DMS114 treated with DMSO at 0.1 percent for 48 hours (cell line): ENCODE results near the gene HINFP.
"Not testable (repeated sequence)": the region's sequence is repeated elsewhere in the genome, so short reads cannot be mapped to it uniquely, and the experiment has no call there.

ENCODE experiments used
- DNase-seq: peaks from one replicate; lab custom pipeline; 2025; ENCODE audit not compliant: unreplicated experiment; lab: John Stamatoyannopoulos, UW

HINFP gene

DNA sequence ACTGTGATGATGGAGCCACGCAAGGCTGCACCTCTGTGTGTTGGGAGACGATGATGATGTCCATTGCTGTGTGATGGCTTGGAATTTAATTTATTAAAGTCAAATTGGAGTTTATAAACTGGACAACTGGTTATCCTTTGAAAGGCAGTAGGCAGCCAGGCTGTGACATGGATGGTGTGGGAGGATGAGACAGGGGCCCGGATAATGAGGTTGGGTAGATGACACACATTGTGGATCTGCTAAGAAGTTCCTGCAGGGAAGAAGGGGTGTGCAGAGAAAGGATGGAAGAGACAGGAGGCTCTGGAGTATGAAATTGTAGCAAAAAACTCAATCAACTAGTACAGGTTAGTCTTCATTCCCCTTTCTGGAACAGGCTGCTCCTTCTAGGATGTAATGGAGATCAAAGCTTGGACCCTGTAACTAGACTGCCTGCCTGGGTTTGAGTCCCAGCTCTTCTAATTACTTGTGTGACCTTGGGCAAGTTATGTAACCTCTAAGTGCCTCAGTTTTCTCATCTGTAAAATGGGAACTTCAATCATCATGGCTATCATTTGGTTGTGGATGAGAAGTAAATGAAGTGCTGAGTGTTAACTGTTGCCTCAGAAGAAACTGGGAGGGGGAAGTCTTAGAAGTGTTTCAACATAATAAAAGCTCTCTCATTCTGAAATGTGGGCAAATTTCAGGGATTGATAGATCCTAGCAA lies 4.2 kb upstream of the HINFP start:
- DNase-seq, result no peak

DNA sequence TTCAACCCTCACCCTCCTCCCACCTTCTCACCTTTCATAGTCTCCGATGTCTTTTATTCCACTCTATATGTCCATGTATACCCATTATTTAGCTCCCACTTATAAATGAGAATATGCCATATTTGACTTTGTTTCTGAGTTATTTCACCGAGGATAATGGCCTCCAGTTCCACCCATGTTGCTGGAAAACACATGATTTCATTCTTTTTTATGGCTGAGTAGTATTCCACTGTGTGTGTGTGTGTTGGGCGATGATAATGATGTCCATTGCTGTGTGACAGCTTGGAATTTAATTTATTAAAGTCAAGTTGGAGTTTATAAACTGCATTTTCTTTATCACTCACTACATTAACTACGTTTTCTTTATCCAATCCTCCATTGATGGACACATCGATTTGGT lies 3.2 kb upstream of the HINFP start:
- DNase-seq, result no peak

DNA sequence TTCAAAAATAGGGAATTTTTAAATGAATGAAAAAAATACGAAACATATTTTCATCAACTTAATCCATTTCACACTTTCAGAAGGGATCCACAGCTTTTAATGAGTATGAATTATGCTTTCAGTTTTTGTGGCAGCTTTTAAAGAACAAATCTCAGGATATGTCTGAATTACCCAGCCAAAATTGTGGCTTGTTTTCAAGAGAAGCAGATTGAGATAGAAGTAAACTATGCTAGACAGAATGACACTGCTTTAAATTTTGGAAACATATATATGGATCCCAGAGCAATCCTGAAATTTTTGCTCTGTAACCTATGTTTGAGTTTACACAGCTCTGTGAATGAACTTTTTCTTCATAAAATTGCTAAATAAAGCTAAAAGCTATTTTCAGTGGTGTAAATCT lies 2.4 kb upstream of the HINFP start:
- no peak for DNase-seq

DNA sequence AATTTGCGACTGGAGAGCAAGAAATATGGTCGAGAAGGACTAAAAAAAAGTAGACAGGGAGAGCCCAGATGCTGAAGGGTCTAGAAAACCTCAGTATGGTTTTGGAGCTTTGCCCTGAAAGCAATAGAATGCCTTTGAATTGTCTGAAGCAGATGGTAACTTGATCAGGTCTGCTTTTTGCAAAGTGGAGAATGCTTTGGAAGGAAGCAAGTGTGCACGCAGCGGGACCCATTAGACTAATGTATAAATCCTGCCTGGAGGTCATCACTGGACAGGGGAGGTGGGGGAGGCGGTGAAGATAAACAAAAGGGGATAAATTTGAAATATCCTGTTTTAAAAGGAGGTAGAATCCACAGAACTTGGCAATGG lies 757 bp upstream of the HINFP start:
- no peak for DNase-seq

DNA sequence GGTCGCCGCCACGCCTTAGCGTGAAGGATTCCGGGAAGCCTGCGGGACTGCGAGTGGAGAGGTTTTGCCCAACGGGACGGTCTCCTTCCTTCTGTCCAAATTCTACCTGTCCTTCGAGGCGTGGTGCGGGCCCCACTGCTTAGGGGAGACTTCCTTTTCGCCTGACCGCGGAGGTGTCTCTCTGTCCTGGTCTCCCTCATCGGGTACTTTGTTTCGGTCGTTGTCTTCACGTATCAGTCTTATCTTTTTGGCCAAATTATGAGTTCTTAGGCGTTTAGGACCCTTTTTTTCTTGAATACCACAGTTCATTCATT lies 388 bp downstream of the HINFP start:
- DNase-seq, result no peak

DNA sequence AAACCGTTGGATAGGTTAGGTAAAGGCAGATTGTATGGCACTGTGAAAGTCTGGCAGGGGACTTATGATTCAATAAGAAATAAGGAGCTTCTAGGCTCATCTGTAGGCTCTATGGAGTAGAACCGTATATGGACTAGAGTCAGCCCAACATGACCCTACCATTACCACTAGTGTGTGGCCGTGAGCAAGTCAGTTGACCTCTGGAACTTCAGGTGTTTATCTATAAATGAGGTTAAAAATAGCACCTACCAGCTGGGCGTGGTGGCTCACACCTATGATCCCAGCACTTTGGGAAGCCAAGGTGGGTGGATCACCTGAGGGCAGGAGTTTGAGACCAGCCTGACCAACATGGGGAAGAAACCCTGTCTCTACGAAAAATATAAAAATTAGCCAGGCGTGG lies 4.4 kb downstream of the HINFP start:
- no peak for DNase-seq

DNA sequence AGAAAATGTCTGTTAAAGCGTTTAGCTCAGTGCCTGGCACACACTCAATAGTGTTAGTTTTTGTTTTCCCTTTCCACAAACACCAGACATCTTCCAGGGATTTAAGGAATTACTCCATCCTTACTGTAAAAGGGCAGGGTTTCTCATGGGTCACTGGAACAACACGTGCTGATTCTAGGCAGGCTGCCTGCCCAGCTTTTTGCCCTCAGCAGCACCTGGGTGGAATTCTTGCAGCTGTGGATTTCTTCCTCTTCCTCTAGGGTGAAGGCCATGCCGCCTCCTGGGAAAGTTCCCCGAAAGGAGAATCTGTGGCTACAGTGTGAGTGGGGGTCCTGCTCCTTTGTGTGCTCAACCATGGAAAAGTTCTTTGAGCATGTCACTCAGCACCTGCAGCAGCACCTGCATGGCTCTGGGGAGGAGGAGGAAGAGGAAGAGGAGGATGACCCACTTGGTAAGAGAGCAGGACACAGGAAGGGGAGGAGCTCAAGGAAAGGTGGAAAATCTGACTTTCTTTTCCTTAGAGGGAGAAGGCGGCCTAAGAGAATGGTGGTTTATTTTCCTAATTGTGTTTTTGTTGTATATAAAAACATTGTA lies 5.4 kb downstream of the HINFP start:
- no peak for DNase-seq

DNA sequence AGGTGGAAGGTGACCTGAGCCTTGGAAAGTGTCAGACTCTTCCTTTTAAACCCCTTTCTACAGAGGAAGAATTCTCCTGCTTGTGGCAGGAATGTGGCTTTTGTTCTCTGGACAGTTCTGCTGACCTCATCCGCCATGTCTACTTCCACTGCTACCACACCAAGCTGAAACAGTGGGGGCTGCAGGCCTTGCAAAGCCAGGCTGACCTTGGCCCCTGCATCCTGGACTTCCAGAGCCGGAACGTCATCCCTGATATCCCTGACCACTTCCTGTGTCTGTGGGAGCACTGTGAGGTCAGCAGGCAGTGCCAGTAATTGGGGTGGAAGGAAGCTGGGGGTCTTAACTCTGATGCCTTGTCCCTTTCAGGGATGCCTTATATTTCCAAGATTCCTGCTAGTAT lies 9.3 kb downstream of the HINFP start:
- no peak for DNase-seq

DNA sequence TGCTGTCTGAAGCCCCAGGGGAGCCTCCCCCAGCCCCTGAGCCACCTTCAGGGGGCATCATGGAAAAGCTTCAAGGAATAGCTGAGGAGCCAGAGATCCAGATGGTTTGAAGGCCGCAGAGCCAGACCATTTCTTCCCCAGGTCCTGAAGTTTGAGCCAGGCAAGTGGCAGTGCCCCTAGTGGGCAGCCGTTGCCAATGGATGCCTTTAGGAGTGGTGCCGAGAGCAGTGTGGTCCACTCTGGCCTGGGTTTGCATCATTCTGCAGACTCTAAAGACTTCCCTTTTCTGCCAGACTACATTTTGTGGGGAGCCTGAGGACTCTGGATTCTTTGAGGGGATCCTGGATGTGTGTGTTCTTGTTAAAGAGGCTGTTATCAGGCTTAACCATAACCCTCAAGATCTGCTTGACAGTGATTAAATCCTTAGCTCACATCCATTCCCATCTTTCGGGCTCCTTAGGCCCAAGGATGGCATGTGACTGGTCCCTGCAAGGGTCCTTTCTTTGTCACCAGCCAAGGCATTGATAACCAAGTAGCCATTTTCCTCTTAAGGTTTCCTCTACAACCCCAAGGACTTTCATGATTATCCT lies 13.1 kb downstream of the HINFP start:
- DNase-seq, result no peak

DNA sequence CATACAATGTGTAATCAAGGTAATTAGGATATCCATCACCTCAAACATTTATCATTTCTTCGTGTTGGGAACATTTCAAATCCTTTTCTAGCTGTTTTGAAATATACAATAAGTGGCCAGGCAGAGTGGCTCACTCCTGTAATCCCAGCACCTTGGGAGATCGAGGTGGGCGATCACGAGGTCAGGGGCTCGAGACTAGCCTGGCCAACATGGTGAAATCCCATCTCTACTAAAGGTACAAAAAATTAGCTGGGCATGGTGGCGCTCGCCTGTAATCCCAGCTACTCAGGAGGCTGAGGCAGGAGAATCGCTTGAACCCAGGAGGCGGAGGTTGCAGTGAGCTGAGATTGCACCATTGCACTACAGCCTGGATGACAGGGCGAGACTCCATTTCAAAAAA lies 17.9 kb downstream of the HINFP start:
- DNase-seq, result not testable (repeated sequence)

DNA sequence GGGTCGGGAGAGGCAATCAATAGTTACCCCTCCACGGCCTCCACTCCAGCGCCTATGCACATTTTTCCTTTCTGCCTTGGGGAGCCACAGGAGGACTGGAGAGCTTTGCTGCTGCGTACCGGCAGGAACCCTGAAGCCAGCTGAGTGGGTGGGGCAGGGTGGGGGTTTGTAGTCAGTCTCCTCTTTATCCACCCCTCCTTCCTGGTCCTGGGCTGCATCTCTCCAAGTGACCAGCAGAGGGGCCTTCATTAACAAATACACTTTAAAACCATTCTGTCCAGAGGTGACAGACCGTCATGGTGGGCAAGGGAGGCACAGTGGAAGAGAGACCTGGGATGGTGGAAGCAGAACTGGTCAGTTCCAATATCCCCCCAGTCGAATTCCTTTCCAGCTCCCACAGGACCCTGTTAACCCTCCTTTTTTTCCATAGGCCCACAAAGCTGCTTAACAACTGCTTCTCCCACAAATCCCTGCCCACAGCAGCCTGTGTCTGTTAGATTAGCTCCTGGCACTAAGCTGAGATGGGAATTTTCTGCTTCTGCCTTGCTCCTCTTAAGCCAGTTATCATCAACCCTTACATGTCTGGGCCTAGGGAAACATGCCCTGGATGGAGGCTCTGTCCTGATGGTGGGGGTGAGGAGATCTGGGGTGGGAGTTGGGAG lies 23.6 kb downstream of the HINFP start:
- DNase-seq, result peak; percentile 13

DNA sequence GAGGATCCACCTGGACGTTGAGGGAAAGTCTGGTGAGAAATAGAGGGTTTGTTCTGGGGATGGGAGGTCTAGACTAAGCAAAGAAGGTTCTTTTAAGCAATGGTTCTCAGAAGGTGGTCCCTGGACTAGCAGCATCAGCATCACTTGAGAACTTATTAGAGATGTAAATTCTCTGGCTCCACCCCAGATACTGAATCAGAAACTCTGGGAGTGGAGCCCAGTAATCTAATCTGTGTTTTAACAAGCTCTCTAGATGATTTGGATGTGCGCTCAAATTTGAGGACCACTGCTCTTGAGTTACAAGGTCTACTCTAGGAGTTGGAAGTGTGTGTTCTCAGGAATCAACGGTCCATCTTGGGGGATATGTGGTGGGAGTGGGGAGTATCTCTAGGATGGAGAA lies 24.2 kb downstream of the HINFP start:
- no peak for DNase-seq

DNA sequence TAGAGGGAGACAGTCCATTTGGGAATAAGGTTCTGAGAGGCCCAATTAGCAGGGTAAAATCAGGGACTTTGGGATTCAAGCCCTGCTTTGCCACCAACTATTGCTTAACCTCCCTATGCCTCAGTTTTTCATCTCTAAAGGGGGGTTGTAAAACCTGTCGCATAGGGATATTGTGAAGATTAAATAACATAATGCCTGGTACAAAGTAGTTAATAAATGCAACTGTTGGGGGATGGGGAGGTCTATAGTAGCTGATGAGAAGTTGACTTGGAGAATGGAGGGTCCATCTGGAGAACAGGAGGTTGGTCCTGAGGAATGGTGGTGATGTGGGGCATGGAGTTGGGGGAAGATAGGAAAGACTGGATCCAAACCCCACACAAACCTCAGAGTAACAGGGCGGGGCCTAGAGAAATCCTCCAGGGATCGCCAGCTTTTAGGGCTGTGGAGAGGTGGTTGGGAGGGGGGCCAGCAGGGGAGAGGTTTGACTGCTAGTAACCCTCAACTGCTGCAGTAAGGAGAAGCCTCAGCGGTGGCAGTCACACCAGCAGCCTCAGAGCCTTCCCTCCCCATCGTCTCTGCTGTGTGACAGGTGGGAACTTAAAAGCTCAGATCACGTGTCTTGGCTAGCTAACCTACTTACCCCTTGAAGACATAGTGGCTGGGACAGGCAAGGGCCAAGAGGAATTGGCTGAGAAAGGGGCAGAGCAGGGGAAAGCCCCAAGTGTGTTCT lies 26.4 kb downstream of the HINFP start:
- no peak for DNase-seq

DNA sequence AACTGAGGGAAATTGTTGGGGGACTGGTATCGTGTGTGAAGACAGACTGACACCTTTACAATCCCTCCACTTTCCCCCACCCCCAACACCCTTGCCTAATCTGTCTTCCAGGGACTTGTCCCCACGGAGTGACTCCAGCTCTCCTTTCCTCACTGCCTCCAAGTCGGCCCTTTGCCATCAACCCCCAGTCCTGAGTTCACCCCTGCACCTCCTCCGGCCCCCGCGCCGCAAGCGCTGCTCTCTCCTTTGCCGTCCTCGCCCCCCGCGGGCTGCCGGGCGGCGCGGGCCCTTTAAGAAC lies 27.3 kb downstream of the HINFP start:
- no peak for DNase-seq

DNA sequence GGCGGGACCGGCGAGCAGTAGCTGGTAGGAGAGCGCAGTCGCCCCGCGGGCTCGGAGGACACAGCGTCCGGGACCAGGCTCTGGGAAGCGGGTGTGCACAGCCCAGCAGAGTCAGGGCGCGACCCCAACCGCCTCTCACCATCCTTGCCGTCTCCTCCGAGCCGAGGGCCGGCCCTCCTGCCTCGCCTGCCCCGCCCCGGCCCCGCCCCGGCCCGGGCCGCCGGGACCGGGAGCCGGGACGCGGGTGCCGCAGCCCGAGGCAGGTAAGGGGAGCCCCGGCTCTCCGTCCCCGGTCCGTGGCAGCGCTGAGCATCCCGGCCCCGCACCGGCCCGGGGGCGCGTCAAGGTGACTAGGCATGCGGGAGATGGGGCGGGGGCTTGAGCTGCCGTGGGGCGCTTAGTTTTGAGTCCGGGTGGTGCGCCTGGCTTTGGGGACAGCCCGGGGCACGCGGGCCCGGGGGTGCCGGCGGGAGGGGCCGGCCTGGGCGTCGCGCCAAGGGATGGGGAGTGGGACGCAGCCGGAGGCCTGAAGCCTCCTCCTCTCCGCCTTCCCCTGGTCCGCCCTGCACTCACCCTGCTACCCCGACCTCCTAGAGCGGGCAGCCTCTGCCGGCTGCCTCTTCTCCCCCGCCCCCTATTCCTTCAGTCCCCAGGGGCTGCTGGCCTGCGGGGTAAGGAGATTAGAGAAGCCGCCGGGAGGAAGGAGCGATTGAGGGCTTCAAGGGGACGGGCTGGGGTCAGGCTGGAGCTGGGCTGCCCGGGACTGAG lies 27.8 kb downstream of the HINFP start, which contains the start of gene ABCG4:
Gene ABCG4 (plus strand): TSS at position 35 of the 768 bp plus-strand sequence. CDS start 914 bp downstream, outside the sequence.
- DNase-seq, result no peak

DNA sequence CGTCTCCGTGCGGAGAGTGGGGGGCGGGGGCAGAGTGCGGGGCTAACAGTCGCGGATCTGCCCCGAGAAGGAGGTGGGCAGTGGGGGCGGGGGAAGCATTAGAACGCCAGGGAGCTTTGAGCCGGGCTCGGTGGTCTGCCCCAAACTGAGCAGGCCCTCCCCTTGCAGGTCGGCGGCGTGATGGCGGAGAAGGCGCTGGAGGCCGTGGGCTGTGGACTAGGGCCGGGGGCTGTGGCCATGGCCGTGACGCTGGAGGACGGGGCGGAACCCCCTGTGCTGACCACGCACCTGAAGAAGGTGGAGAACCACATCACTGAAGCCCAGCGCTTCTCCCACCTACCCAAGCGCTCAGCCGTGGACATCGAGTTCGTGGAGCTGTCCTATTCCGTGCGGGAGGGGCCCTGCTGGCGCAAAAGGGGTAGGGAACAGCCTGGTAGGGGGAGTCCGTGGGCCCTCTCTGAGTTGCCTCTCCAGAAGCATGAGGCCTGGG lies 28.5 kb downstream of the HINFP start:
- no peak for DNase-seq

DNA sequence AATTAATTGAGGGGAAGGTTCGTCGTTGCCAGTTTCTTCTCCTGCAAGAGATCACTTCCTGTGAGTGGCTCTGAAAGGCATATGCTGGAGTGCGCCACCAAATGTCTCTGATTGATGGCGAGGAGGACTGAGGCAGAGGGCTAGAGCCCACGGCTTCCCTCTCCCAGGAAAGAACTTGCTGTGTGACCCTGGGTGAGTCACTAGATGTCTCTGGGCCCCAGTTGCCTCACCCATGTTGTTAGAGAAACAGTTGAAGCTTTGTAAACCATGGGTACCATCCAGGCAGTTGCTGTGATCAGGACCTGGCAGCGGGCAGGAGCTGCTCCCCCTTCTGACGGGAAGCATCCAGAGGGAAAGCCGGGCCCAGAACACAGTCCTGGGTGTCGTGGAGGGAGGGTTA lies 30.7 kb downstream of the HINFP start:
- DNase-seq, result no peak

DNA sequence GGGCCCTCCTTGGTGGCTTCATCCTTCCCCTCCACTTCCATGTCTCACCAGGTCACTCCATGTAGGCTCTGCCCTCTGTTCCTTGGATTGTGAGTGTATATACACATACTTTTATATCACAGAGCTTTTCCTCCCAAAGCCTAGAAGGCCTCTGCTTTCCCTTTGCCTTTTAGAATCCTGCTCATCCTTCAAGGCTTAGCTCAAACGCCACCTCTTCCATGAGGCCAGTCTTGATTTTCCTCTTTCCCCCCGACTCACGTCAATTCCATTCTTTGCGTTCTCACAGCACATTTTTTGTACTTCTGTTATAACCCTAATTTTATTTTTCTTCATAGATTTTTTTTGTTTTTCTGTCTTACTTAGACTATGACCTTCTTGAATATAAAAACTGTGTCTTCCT lies 31.2 kb downstream of the HINFP start:
- no peak for DNase-seq

DNA sequence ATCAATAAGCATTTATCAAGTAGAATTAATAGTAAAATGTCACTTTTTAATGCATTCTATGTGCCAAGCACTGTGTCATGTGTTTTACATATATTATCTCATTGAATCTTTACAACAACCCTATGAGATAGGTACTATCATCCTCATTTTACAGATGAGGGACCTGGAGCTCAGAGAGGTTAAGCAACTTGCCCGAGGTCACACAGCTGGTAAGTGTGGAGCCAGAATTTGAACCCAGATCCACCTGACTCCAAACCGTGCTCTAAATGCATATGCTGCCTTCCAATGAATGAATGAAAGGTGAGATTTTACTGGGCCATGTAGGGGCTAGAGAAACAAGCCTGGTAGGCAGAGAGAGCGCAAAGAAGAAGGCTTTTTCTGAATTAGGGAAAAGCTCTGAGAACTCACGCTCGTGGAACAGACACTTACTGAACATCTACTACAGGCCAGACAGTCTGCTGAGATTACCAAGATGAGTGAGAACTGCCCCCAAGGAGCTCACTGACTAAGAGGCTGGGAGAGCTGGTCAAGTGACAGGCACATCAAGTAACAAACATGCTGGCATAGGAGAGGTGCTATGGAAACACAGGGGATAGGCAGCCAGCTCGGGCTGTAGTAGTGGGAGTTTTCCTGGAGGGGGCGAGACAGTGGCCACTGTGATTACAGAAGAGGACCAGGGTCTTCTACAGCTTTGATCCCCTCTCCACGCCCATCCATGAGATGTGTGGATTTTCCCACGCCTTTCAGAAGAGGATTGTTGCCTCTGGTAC lies 31.9 kb downstream of the HINFP start:
- no peak for DNase-seq

DNA sequence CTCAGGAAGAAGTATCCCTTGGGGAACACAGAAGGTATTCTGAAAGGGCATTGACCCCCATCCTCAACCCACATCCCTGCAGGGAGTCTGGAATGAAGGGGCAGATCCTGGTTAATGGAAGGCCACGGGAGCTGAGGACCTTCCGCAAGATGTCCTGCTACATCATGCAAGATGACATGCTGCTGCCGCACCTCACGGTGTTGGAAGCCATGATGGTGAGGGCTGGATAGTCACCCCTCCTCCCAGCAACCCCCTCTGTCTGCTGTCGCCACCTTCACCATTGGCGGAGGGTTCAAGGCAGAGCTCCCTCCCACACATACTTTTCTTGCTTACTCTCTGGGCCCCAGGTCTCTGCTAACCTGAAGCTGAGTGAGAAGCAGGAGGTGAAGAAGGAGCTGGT lies 32.8 kb downstream of the HINFP start:
- no peak for DNase-seq
